Smooth muscle cell (in vitro differentiated cells): ENCODE results near the gene TEX35. TPM values are rescaled to one million over a fixed set of nuclear protein-coding genes. Genes with fewer than 3 reads are reported as not detected.

Source experiments
- DNase-seq: peaks from one replicate; lab custom pipeline; 2025; ENCODE audit not compliant: unreplicated experiment; lab: John Stamatoyannopoulos, UW
- H2AFZ ChIP-seq: fragments of 200-600 bp; sonication (generic); 2 replicates; pipeline ENCODE4 v1.6.0; 2016; ENCODE audit warnings: antibody characterized with exemption, low read depth, mild to moderate bottlenecking
- H3F3A ChIP-seq: fragments of 200-600 bp; sonication (generic); 2 replicates; pipeline ENCODE4 v1.6.0; 2017; ENCODE audit warnings: antibody characterized with exemption, low read depth
- H3K27ac ChIP-seq: fragments of 200-600 bp; sonication (generic); 2 replicates; pipeline ENCODE4 v1.5.1; 2016; ENCODE audit warnings: low read depth, mild to moderate bottlenecking
- H3K27me3 ChIP-seq: fragments of 200-600 bp; sonication (generic); 2 replicates; pipeline ENCODE4 v1.6.1; 2016; ENCODE audit warnings: low read depth, mild to moderate bottlenecking
- H3K36me3 ChIP-seq: fragments of 200-600 bp; sonication (generic); 2 replicates; pipeline ENCODE4 v1.5.1; 2016; ENCODE audit warnings: low read depth
- H3K4me1 ChIP-seq: fragments of 200-600 bp; sonication (generic); 2 replicates; pipeline ENCODE4 v1.5.1; 2016; ENCODE audit warnings: low read depth
- H3K4me2 ChIP-seq: fragments of 200-600 bp; sonication (generic); 2 replicates; pipeline ENCODE4 v1.6.0; 2016; ENCODE audit warnings: mild to moderate bottlenecking
- H3K4me3 ChIP-seq: fragments of 200-600 bp; sonication (generic); 2 replicates; pipeline ENCODE4 v1.5.1; 2016; ENCODE audit warnings: mild to moderate bottlenecking
- H3K79me2 ChIP-seq: fragments of 200-600 bp; sonication (generic); 2 replicates; pipeline ENCODE4 v1.6.0; 2016; ENCODE audit warnings: low read depth, mild to moderate bottlenecking
- H3K9ac ChIP-seq: fragments of 200-600 bp; sonication (generic); 2 replicates; pipeline ENCODE4 v1.6.0; 2016; ENCODE audit warnings: low read depth
- H3K9me3 ChIP-seq: fragments of 200-600 bp; sonication (generic); replicated peaks from 2 replicates; pipeline ENCODE4 v1.5.1; 2016; ENCODE audit warnings: low read depth
- H4K20me1 ChIP-seq: fragments of 200-600 bp; sonication (generic); 2 replicates; pipeline ENCODE4 v1.6.0; 2016; ENCODE audit warnings: low read depth
- CTCF ChIP-seq: fragments of 200-600 bp; sonication (generic); IDR thresholded peaks from 2 replicates; pipeline ENCODE4 v1.5.1; 2017; ENCODE audit warnings: borderline replicate concordance, mild to moderate bottlenecking, antibody characterized with exemption; ENCODE audit not compliant: insufficient read depth, poor library complexity, severe bottlenecking
- WGBS: methylation state at CpG from one replicate; pipeline ENCODE4 v1.1.7; 2016; ENCODE audit warnings: low lambda C conversion rate; 5-methylcytosine and 5-hydroxymethylcytosine counted together
- polyA plus RNA-seq: library from polyadenylated mRNA; unstranded; fragments of >200 nt; fragmentation: Nextera tagmentation; extraction: Ambion mirVana; gene quantifications from 2 replicates; pipeline ENCODE4 v1.2.1, GENCODE V29; 2016
- total RNA-seq: library from RNA; depleted of rRNA; stranded (reverse); fragments of >200 nt; gene quantifications from 2 replicates; pipeline ENCODE4 v1.2.3, GENCODE V29; 2014

The TEX35 gene
- total and polyA plus RNA-seq, 2 experiments from 2014 or later = not detected

- DNase-seq = peak; percentile 54
- no peaks in the 10 kb centered on the region for H3K36me3 ChIP-seq
- no peaks in the 10 kb centered on the region for H4K20me1 ChIP-seq
- H2AFZ ChIP-seq = peak overlapping the region; percentile 0
- no peaks in the 10 kb centered on the region for H3K27me3 ChIP-seq
- H3K9ac ChIP-seq = no peak overlapping the region
- no peaks in the 10 kb centered on the region for H3F3A ChIP-seq
- H3K27ac ChIP-seq = no peak overlapping the region
- no peaks in the 10 kb centered on the region for H3K4me1 ChIP-seq
- no peak overlapping the region for H3K4me3 ChIP-seq
- H3K4me2 ChIP-seq = peak overlapping the region; percentile 2
- H3K9me3 ChIP-seq = no peaks in the 10 kb centered on the region
- H3K79me2 ChIP-seq = no peaks in the 10 kb centered on the region
- WGBS = 17% methylated on average over 13 of the region's 13 CpGs
- peak; percentile 88 for TF ChIP-seq CTCF
Measured at GRCh38 chr1:178532392-178532791, 19.5 kb downstream of the TEX35 start.

GRCh38 chr1:178533121-178533946 lies 20.4 kb downstream of the TEX35 start:
- no peak overlapping the region for H2AFZ ChIP-seq
- H3K9ac ChIP-seq = no peak overlapping the region
- no peak overlapping the region for H3K4me3 ChIP-seq
- DNase-seq = no peak
- no peaks in the 10 kb centered on the region for H3K9me3 ChIP-seq
- H3K4me1 ChIP-seq = no peaks in the 10 kb centered on the region
- no peaks in the 10 kb centered on the region for H3K79me2 ChIP-seq
- no peak for TF ChIP-seq CTCF
- H3K36me3 ChIP-seq = no peaks in the 10 kb centered on the region
- no peaks in the 10 kb centered on the region for H3K27me3 ChIP-seq
- 92% methylated on average over 9 of the region's 9 CpGs for WGBS
- H3F3A ChIP-seq = peaks cover 1% of the 10 kb centered on the region
- no peaks in the 10 kb centered on the region for H4K20me1 ChIP-seq
- H3K27ac ChIP-seq = no peak overlapping the region
- H3K4me2 ChIP-seq = no peak overlapping the region

- TF ChIP-seq CTCF = no peak
- Histone ChIP-seq H3K9ac (no peak overlapping the region), H3K36me3 (no peaks in the 10 kb centered on the region), H3K27me3 (no peaks in the 10 kb centered on the region), H3K4me1 (no peaks in the 10 kb centered on the region), H3K4me3 (no peak overlapping the region), H3K9me3 (no peaks in the 10 kb centered on the region), H3K4me2 (no peak overlapping the region), H3K79me2 (no peaks in the 10 kb centered on the region), H3F3A (peaks cover 5% of the 10 kb centered on the region), H4K20me1 (no peaks in the 10 kb centered on the region), H2AFZ (no peak overlapping the region), H3K27ac (no peak overlapping the region)
- WGBS = 97% methylated on average over 9 of the region's 9 CpGs
- no peak for DNase-seq
Measured at GRCh38 chr1:178534137-178534868, 21.4 kb downstream of the TEX35 start.
